Hypothalamus (tissue), 51 donors: Measurements from ENCODE around the gene CCDC15.
A peak's percentile ranks its signal among the peaks of the same experiment; 100 is the strongest.

Experiments used
- DNase-seq, 51 donors: peaks; one replicate each; lab custom pipeline; 2025; lab: John Stamatoyannopoulos, UW

Gene CCDC15, protein sequence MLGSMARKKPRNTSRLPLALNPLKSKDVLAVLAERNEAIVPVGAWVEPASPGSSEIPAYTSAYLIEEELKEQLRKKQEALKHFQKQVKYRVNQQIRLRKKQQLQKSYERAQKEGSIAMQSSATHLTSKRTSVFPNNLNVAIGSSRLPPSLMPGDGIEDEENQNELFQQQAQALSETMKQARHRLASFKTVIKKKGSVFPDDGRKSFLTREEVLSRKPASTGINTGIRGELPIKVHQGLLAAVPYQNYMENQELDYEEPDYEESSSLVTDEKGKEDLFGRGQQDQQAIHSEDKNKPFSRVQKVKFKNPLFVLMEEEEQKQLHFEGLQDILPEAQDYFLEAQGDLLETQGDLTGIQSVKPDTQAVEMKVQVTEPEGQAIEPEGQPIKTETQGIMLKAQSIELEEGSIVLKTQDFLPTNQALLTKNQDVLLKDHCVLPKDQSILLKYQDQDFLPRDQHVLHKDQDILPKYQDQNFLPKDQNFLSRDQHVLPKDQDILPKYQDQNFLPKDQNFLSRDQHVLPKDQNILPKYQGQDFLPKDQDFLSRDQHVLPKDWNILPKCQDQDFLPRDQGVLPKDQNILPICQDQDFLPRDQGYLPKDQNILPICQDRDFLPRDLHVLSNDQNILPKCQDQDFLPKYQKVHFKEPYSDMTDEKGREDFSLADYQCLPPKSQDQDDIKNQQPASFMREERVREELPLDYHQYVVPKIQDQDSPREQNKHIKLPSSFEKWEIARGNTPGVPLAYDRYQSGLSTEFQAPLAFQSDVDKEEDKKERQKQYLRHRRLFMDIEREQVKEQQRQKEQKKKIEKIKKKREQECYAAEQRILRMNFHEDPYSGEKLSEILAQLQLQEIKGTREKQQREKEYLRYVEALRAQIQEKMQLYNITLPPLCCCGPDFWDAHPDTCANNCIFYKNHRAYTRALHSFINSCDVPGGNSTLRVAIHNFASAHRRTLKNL

DNA sequence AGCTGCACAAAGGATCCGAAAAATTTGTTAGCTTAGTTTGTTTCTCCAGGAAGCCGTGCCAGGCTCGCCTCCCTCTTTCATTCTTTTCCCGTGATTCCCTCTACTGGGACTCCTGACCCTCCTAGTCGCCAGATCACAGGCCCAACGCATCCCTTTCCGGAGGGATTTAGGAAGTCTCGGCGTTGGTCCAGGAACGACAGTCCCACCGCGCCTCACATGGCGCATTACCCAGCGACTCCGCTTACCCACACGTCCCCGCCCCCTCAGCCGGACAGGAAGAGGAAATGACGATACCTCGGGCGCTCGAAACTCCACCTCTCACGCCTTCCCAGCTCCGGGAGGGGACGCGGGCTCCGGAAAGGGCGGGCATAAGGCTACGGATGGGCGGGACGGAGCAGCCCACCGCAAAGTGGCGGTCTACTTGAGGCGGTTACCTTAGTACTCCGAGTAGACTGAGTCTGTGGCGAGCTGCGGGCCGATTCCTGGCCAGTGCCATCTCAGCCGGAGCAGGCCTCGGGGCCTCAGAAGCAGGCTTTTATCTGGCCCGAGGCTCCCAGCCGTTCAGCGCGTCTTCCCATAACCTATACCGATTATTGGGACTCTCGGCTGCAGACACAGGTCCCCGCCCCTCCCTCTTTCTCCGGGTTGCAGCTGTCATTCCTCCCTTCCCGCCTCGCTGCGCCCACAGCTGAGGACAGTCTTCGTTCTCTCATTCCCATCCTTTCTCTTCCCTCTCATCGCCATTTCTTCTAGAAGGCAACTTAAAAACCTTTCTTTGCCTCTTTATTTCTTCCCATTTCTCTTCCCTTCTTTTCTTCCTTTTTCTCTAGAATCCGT, at the start of gene CCDC15:
Gene CCDC15 (plus strand): TSS at position 450 of the 837 bp plus-strand sequence. CDS start 531 bp downstream, outside the sequence.
- peak; percentile 51 to 99 (median 95) for DNase-seq

DNA sequence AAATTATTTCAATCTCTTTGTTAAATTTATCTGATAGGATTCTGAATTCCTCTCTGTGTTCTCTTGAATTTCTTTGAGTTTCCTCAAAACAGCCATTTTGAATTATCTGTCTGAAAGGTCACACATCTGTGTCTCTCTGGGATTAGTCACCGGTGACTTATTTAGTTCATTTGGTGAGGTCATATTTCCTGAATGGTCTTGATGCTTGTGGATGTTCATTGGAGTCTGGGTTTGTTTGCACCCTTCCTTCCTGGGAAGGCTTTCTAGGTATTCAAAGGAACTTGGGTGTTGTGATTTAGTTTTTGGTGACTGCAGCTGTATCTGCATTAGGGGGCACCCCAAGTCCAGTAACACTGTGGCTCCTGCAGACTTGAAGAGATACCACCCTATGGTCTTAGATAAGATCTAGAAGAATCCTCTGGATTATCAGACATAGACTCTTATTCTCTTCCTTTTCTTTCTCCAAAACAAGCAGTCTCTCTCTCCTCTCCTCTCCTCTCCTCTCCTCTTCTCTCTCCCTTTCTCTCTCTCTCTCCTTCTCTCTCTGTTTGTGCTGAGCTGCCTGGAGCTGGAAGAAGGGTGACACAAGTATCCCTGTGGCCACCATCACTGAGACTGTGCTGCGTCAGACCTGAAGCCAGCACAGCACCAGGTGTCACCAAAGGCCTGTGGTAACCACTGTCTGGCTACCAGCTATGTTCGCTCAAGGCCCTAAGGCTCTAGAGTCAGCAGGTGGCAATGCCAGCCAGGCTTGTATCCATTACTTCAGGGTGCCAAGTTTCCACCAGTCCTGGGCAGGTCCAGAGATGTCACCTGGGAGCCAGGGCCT, 38.2 kb upstream of the CCDC15 start:
- DNase-seq, result no peak

DNA sequence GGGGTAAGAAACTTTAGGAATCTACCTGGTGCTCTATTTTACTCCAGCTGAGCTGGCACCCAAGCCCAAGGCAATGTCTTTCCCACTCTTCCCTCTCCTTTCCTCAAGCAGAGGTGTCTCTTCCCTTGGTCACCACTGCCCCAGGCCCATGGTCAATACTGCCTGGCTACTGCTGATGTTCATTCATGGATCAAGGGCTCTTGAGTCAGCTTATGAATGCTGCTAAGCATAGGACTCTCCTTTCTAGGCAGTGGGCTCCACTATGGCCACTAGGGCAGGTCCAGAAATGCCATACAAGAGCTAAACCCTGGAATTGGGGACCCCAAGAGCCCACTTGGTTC, 37.7 kb upstream of the CCDC15 start:
- no peak for DNase-seq

DNA sequence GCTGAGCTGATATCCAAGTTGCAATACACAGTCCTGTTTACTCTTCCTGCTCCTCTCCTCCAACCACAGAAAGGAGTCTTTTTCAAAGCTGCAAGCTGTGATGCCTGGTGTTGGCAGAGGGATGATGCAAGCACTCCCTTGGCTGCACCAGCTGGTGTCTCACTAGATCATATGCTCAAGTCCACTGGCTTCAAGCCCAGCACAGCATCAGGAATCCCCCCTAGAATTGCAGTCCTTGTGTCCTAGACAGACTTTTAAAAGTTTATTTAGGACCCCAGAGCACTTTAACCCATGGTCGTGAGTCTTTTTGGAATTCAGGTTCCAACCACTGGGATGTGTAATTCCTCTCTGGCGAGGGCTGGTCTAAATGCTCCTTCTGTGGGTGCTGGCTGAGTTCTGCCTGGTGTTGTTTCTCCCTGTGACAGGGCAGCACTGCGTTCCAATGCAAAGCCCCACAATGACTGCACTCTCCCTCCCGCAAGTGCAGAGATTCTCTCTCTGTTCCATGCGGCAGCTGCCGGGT, 36.8 kb upstream of the CCDC15 start:
- peak in 39 of 51 donors; percentile 18 to 97 (median 70) for DNase-seq

DNA sequence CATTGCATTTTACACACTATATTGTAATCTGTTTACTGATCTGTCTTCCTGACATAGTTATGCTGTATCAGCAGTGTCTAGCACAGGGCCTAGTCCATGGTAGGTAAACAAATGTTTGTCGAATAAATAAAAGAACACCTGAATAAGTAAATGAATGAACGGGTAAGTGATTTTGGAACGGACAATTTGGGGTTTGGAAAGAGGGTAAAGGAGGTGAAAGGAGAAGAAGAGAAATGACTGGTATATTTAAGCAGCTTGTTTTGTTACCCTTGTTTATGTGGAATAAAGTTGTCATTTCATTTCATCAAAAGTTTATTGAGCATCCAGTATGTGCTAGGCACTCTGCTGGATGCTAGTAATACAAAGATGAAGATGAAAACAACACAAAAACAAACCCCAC, 35.1 kb upstream of the CCDC15 start, which contains the start of gene HEPN1:
Gene HEPN1 (plus strand): TSS at position 301 of the 400 bp plus-strand sequence.
- DNase-seq, result no peak

DNA sequence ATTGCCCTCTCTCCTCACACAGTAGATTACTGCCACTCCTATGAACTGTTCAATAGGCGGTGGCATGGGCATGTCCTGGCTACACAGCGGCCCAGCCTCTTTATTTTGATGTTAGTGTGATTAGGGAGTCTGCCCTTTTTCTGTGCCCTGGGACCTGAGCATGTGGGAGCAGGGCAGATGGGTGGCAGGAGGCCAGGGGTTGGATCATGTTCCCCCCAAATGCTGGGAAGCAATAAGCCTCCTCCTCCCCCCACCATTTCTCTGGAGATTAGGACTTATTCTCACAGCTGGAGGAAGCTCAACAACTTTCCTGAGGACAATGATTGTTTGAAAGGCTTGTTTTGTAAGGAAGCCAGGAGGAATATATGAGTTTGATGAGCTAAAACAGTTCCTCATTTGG, 34.1 kb upstream of the CCDC15 start:
- peak in 1 of 51 donors; percentile 43 for DNase-seq

DNA sequence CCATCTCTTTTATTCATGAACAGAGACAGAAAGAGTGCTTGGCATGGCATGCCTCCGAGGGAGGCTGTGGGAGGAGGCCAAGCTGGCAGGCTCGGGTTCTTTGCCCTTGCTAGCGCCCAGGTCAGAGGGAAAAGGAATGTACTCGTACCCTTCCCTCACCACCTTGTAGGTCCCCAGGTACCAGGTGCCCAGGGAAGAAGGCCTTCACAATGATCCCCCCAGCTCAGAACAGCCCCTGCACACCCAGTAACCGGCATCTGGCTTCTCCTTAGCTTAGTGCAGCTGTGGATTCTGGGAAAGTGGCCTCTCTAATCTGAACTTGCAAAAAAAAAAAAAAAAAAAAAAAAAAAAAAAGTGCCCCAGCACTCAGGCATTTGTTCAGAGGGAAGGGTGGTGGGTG, 33.6 kb upstream of the CCDC15 start:
- no peak for DNase-seq

DNA sequence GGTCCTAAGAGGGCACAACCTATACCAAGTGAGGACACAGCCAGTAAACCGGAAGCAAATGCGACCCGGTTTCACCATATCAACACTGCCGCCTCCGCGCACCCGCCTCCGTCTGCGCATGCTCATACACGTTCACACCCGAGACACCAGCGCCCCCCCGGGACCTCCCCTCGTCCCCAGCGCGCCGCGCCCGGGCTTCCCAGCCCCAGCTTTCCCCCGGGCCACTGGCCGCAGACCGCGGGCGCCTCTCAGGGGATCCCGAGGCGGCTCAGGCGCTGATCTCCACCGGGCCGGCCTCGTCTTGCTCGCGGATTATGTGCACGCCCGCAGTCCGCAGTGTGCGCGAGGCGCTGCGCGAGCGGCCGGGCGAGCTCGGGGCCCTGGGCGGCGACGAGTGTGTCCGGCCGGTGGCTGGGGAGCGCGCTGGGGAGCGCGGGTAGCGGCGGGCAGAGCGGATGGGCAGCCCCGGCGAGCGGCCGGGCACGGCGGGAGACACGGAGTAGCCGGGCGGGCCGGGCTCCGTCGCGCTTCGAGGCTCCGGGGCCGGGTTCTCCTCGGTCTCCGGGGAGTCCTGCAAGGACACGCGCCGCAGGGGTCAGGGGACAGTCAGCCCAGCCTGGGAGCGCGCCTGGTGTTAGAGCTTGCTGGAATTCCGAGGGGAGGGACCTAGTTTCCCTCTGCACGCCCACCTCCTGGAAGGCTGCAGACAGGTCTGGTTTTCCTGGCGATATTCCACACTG, 33.0 kb upstream of the CCDC15 start:
- DNase-seq, result peak in 11 of 51 donors; percentile 26 to 50 (median 37)

DNA sequence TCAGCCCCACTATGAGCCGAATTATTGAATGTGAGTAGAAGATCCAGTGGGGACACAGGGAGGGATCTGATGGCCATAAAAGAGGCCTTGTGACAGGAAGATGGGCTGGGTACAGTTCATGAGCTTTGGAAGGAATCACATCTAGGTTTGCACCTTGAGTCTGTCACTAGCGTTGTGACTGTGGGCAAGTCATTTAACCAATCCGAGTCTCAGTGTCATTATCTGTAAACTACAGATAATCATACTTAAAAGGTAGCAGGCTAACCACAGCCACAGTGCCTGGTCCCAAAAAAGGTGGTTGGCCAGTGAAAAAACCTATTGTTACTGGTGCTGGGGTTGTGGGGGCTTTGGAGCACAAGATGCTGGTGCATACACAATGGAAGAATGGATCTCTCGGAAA, 31.2 kb upstream of the CCDC15 start:
- no peak for DNase-seq

DNA sequence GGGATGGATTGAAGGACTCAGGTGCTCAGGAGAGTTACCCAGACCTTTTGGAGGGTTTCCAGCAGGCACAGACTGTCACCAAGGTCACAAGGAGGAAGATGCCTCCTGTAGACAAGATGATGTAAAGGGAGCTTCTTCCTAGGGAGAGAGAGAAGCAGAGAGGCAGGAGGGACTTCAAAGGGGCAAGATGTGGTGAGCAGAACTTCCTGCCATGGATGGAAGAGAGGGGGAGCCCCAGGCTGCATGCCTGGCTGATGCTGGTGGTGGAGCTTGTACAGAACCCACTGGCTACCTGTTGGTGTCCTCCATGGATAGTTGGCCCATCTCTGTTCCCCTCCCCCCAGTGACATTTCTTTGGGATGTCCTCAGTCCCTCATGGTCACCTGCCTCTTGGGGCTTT, 30.7 kb upstream of the CCDC15 start:
- DNase-seq, result no peak

DNA sequence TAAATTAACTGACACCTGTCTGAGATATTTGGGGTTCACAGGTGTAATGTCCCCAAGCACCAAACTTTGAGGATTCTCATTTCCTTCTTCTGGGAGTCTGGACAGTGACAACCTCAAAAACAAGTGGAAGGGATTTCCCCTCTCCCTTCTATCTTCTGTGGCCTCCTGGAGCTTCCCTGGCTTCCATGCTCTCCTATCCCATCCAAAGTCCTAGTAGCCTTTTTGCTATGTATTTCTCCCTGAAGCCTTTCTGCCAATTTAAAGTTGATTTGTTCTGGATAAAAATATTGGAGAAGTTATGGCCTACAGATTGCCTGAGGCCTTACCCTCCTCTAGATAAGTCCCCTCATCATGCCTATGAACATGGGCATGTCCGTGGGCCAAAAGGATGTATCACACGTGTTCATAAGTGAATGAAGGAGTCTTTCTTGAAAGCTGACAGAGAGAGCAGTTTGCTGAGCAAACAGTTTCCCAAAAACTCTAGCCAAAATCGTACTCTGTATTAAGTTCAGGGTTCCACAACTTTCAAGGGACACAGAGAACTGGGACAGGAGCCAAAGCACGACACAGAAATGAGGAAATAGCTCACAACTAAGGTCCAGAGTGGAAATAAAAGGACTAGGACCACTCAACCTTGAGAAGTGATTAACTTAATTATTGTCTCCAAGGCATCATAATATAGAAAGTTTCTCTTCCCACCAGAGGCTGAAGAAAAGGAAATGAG, 24.9 kb upstream of the CCDC15 start:
- DNase-seq, result peak in 16 of 51 donors; percentile 13 to 51 (median 31)

DNA sequence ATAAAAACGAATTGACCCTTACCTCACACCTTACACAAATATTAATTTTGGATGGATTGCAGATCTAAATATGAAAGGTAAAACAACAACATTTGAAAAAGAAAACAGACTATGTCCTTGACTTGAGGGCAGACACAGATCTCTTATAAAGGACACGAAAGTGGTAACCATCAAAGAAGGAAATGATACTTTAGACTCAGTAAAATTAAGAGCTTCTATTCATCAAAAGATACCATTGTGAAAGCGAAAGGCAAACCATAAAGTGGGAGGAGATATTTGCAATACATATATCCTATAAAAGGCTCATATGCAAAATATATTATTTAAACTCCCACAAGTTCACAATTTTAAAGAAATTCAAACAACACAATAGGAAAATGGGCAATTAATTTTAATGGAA, 23.2 kb upstream of the CCDC15 start:
- no peak for DNase-seq

DNA sequence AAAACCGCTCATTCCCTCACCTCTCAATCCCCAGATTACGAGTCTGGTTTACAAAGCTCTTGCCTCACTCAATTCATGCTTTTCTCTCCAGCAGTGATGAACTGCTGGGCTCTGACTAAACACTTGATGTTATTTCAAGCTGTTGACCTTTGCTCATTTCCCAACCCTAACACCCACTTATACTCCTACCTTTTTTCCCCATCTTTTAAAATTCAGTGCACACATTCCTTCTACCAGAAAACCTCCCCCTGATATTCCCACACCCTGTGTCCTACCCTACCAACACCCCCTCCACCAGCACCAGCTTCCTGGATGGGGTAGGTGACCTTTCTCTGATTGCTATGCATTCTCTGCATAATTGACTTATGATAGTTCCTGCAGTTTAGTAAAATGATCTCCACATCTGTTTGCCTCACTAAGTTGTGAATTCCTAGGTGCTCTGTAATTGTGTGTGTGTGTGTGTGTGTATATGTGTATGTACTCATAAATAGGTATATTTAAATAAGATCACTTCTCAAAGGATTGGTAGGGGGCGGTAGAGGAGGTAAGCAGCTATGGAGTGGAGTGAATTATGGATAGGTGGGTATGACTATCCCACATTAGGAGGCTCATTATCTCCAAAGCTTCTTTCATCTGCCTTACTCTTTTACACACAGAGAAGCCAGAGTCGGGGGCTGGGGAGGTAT, 19.0 kb upstream of the CCDC15 start:
- DNase-seq, result no peak

DNA sequence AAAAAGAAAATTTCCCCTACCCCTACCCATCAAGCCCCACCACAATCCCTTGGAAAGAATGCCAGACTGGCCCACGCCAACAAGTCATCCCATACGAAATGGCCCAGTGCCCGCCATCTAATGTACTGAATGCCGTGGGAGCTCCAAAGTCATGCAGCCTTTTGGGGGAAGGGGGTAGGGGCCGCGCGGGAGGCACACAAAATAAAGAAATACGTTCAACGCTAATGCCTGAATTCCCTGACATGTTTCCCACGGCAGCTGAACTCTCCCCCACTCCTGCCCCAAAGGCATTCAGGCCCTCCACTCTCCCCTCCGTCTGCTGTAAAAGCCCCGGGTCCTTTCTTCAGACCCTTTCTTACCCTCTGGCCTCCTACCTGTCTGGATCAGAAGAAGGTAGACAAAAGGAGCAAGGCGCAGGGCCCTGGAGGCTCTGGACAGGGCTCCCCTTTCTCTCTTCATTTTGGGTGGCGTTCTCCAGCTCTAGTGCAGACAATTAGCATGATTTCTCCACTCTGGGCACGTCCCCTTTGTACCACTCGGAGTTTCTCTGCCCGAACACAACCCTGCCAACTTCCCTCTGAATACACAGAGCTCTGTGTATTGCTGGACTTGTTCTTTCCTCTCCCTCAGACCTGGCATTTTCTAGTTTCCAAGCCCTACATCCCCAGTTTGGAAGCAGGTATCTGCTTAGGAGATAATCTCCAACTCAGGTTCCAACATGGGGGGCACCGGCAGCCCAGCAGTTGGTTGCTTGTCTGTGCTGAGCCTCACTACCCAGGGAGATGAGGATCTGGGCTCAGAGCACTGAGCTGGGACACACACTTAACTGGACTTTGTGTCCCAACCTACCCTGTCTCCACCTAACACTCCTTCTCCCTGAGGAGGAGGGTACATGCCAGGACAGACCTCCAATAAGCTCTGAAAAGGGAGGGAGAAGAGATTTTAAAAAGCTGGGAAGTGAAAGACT, 18.2 kb upstream of the CCDC15 start, which contains the start of gene HEPACAM:
Gene HEPACAM (minus strand): TSS at position 500 of the 967 bp plus-strand sequence. CDS start 41 bp downstream, at position 459.
- peak in 39 of 51 donors; percentile 29 to 92 (median 67) for DNase-seq

DNA sequence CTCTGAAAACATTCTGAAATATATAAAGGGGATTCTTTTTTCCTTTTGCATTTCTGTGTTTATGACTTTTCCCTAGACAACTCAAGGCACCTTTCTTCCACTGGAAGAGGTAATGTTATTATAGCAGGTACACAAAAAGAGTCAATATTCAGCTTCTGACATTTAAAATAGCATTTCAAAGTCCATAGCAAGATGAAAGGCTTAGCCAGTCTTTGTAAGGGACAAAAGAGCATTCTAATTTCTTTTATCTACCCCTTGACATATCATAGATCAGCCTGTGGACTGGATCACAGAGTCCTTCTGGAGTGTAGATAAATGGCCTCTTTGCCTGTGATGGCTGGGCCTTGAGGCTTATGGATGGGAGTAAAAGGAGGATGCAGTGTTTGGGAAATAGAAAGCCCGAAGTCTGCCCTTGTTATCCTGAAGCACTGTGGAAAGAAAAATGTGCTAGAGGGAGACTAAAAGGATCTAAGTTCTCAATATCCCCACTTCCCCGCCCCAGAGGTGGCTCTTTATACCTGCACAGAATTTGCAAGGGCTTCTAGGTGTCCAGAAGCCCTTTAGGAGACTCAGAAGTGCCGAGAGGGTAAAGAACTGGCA, 16.6 kb upstream of the CCDC15 start:
- no peak for DNase-seq
